GM12865 (cell line): ENCODE results near the gene METTL23.

Source experiments
- DNase-seq: peaks from one replicate; pipeline ENCODE4 v3.0.0; 2010; ENCODE audit warnings: low read depth
- H3K4me3 ChIP-seq: 2 replicates; pipeline ENCODE4 v1.5.1; 2011; ENCODE audit warnings: mild to moderate bottlenecking, low read depth, low read length, control low read depth
- CTCF ChIP-seq: IDR thresholded peaks from 2 replicates; pipeline ENCODE4 v1.5.1; 2011; ENCODE audit warnings: low read length, control low read depth, low read depth, inconsistent platforms; ENCODE audit not compliant: insufficient read depth; ENCODE audit errors: missing control alignments

METTL23 gene

DNA sequence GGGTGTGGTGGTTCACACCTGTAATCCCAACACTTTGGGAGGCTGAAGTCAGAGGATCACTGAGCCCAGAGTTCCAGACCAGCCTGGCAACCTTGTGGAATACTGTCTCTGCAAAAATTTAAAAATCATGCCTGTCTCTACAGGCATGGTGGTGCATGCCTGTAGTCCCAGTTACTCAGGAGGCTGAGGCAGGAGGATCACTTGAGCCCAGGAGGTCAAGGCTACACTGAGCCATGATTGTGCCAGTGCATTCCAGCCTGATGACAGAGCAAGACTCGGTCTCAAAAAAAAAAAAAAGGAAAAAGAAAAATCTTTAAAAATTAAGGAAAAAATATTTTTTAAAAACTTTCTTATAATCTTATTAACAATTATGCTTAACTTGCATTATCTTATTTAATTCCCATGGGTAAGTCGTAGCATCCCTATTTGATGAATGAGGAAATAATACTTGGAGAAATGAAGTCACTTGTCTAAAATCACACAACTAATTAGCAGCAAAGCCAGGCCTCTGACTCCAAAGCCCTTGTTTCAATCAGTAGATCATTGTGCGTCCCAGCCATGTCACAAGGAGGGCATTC is 24.9 kb downstream of the METTL23 start:
- no peak for DNase-seq
- TF ChIP-seq CTCF: no peak
- no peak overlapping the region for H3K4me3 ChIP-seq

DNA sequence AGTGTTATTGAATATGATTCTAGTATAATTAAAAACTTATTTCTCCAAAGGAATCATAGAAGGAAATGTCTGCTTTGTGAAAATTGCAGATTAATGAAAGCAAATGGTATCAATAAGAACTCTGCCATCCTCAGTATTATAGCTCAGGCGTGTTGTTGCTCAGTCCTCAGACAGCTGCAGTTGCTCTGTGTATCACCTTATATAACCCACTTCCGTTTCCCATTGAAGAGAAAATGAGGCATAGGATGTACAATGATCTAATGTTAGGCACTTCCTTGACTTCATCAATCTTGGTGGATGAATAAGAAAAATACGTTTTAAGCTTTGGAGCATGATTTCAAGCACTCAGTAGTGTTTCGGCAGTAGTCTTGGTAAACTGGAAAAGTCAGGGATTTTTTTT is 25.4 kb downstream of the METTL23 start:
- H3K4me3 ChIP-seq: no peak overlapping the region
- TF ChIP-seq CTCF: no peak
- DNase-seq: no peak

GRCh38 chr17:76753061-76753961 is 26.7 kb downstream of the METTL23 start:
- H3K4me3 ChIP-seq: no peak overlapping the region
- TF ChIP-seq CTCF: no peak
- no peak for DNase-seq

GRCh38 chr17:76755285-76755684 is 28.6 kb downstream of the METTL23 start:
- H3K4me3 ChIP-seq: no peak overlapping the region
- no peak for TF ChIP-seq CTCF
- no peak for DNase-seq

GRCh38 chr17:76757256-76757655 is 30.6 kb downstream of the METTL23 start:
- DNase-seq: no peak
- no peak overlapping the region for H3K4me3 ChIP-seq
- TF ChIP-seq CTCF: no peak

DNA sequence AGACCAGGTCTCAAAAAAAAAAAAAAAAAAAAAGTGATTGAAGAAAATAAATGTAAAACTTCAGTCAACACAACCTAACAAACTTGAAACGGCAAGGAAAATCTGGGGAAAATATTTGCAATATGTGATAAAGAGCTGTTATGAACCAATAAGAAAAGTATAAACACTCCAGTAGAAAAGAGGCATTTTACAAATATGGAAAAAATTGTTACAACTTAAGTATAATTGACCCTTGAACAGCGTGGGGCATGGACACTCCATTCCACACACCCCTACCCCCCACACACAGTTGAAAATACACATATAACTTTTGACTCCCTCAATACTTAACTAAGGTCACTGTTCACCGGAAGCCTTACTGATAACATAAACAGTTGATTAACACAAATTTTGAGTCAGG is 31.9 kb downstream of the METTL23 start:
- H3K4me3 ChIP-seq: no peak overlapping the region
- no peak for DNase-seq
- TF ChIP-seq CTCF: no peak
